ENCODE data around the gene POU2F2. TPM values are rescaled to one million over a fixed set of nuclear protein-coding genes. Genes with fewer than 3 reads are reported as not detected.
A peak's percentile ranks its signal among the peaks of the same experiment; 100 is the strongest.
"Not testable (repeated sequence)": the region's sequence is repeated elsewhere in the genome, so short reads cannot be mapped to it uniquely, and the experiment has no call there.

Gene POU2F2
- total RNA-seq, 2 experiments from 2014 or later: 17.7 to 40.4 TPM

DNA sequence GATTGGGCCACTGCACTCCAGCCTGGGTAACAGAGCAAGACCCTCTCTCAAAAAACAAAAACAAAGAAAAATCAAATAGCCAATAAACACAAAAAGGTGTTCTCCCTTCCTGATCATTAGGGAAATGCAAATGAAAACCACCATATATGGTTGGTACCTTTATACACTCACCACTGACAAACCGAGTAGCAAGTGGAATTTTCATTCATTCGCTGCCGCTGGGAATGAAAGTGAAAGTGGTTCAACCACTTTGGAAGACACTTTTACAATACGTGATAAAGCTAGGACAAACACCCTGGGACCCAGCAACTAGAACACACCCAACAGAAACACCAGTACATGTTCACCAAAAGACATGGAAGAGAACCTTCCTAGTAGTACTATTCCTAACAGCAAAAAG is 83.3 kb downstream of the POU2F2 start:
- Mint-ChIP-seq H3K27ac (peak overlapping the region; percentile 8), H3K9me3 (ENCODE audit: low read depth) (no peaks in the 10 kb centered on the region), H3K4me1 (peaks cover 24% of the 10 kb centered on the region), H3K36me3 (no peaks in the 10 kb centered on the region), H3K4me3 (peak overlapping the region; percentile 20), H3K27me3 (peaks cover 5% of the 10 kb centered on the region)
- CTCF ChIA-PET: interaction anchor here (0.7 to 4.5 kb wide), 4 partner anchors 14 to 59 kb away, joined by 3 to 16 read pairs (median 4); no protein-coding TSS in a partner anchor
- DNase-seq (no peak), ATAC-seq (no peak)

- H3K4me1 Mint-ChIP-seq: peaks cover 8% of the 10 kb centered on the region
- DNase-seq (no peak), ATAC-seq (no peak)
- no peak overlapping the region for H3K4me3 Mint-ChIP-seq
- CTCF ChIA-PET: interaction anchor here (0.9 to 1.0 kb wide), 2 partner anchors 63 to 211 kb away, joined by 3 read pairs; no protein-coding TSS in a partner anchor
- H3K27me3 Mint-ChIP-seq: peaks cover 6% of the 10 kb centered on the region
- H3K9me3 Mint-ChIP-seq (ENCODE audit: low read depth): no peaks in the 10 kb centered on the region
- H3K36me3 Mint-ChIP-seq: no peaks in the 10 kb centered on the region
- H3K27ac Mint-ChIP-seq: no peak overlapping the region
These were observed 86.7 kb downstream of the POU2F2 start for GRCh38 chr19:42045575-42045974.

DNA sequence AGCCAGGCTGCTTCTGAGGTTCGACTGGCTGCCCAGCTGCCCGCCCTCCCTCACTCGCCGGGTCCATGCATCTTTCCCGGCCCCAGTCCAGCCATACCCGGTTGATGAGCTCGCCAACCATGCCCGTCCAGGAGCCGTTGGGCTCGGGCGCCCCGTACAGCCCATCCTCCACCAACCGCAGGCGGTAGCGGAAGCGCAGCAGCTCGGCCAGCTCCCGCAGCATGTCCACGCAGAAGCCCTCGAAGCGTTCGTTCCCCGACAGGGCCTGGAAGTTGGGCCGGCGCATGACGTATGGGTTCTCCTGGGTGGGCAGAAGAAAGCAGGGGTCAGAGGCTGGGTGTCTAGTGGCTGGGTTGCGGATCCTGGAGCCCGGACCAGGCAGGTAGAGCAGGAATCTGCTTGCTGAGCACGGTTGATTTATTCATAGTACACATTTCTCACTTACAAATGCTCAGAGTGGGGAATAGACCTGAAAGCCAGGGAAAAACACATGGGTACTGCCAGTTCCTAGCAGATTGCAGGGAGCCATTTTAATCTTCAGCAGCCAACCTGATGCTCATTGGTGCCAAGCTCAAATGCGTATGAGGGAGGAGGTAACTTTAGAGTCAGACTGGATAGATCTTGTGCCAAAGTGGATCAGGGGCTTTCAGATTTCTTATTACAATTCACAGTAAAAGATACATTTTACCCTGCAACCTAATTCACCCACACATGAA is 89.6 kb downstream of the POU2F2 start:
- no peaks in the 10 kb centered on the region for H3K36me3 Mint-ChIP-seq
- ATAC-seq (no peak), DNase-seq (no peak)
- CTCF ChIA-PET: interaction anchor here (1.2 to 1.3 kb wide), 2 partner anchors 8 to 48 kb away, joined by 3 to 6 read pairs; no protein-coding TSS in a partner anchor
- H3K4me1 Mint-ChIP-seq: no peaks in the 10 kb centered on the region
- H3K27me3 Mint-ChIP-seq: peaks cover 6% of the 10 kb centered on the region
- H3K4me3 Mint-ChIP-seq: no peak overlapping the region
- H3K9me3 Mint-ChIP-seq (ENCODE audit: low read depth): no peaks in the 10 kb centered on the region
- no peak overlapping the region for H3K27ac Mint-ChIP-seq

DNA sequence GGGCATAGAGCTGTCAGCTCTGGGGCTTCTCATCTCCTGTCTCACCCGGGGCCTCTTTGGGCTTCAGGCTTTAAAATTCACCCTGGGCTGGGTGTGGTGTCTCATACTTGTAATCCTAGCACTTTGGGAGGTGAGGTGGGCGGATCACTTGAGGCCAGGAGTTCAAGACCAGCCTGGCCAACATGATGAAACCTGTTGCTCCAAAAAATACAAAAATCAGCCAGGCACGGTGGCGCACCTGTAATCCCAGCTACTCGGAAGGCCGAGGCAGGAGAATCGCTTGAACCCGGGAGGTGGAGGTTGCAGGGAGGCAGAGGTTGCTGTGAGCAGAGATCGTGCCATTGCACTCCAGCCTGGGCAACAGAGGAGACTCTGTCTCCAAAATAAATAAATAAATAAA is 91.8 kb downstream of the POU2F2 start:
- not testable (repeated sequence) for H3K27ac Mint-ChIP-seq; ATAC-seq; H3K4me3 Mint-ChIP-seq; H3K4me1 Mint-ChIP-seq; H3K9me3 Mint-ChIP-seq (ENCODE audit: low read depth); H3K27me3 Mint-ChIP-seq; DNase-seq; H3K36me3 Mint-ChIP-seq
- CTCF ChIA-PET: interaction anchor here (1.5 kb wide), 1 partner anchor 12 kb away, joined by 4 read pairs; no protein-coding TSS in a partner anchor

DNA sequence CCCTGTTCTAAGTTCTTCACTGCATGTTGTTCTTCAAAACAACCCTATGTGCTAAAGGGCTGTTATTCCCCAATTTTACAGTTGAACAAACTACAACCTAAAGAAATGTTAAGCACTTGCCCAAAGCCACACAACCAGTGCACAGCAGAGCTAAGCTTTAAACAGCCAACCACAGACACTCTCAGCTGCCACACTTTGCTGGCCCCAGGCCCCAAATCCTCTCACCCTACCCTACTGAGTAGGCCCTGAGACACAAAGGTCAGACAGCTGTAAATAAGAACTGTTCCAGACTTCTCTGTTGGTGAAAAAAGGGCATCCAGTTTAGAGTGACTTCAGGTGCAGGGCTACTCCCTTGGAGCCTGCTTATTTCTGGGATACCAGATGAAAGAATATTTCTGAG is 92.2 kb downstream of the POU2F2 start:
- ATAC-seq: no peak
- Mint-ChIP-seq H3K36me3 (no peaks in the 10 kb centered on the region), H3K27ac (no peak overlapping the region), H3K4me3 (no peak overlapping the region), H3K27me3 (peaks cover 2% of the 10 kb centered on the region), H3K4me1 (peaks cover 2% of the 10 kb centered on the region), H3K9me3 (ENCODE audit: low read depth) (no peaks in the 10 kb centered on the region)
- DNase-seq: no peak
- CTCF ChIA-PET: interaction anchor here (1.5 kb wide), 1 partner anchor 12 kb away, joined by 4 read pairs; no protein-coding TSS in a partner anchor

GRCh38 chr19:42038666-42039065 is 93.6 kb downstream of the POU2F2 start:
- H3K4me1 Mint-ChIP-seq: peaks cover 5% of the 10 kb centered on the region
- no peaks in the 10 kb centered on the region for H3K9me3 Mint-ChIP-seq (ENCODE audit: low read depth)
- no peaks in the 10 kb centered on the region for H3K27me3 Mint-ChIP-seq
- H3K27ac Mint-ChIP-seq: no peak overlapping the region
- H3K36me3 Mint-ChIP-seq: no peaks in the 10 kb centered on the region
- no peak for ATAC-seq
- no peak overlapping the region for H3K4me3 Mint-ChIP-seq
- CTCF ChIA-PET: interaction anchor here (2.0 kb wide), 1 partner anchor 10 kb away, joined by 12 read pairs; no protein-coding TSS in a partner anchor
- DNase-seq: no peak

DNA sequence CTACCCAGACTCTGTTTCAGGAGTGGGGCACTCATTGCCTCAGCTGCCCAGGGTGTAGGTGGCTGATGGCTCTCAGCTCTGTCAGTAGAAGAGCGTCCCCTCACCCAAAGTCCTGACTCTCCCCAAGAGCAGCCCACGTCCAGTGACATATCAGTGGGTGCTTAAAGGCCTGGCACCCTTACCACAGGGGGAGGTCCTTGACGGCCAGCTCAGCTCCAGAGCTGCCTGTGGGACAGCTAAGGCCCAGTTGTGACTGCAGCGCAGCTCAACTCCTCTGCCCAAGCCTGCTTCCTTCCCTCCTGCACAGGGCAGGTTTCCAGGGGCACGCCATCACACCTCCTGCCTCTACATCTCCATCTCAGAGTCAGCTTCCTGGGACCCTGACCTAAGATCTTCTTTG is 94.6 kb downstream of the POU2F2 start:
- CTCF ChIA-PET: interaction anchor here (0.6 to 2.0 kb wide), 2 partner anchors 9 to 59 kb away, joined by 3 to 12 read pairs; no protein-coding TSS in a partner anchor
- Mint-ChIP-seq H3K36me3 (no peaks in the 10 kb centered on the region), H3K4me3 (no peak overlapping the region), H3K9me3 (ENCODE audit: low read depth) (no peaks in the 10 kb centered on the region), H3K27ac (no peak overlapping the region), H3K27me3 (peaks cover 1% of the 10 kb centered on the region), H3K4me1 (peaks cover 5% of the 10 kb centered on the region)
- ATAC-seq (no peak), DNase-seq (no peak)

Small RNA genes lying within 50 kb of the gene (microRNA-seq; reads per million reads assigned to microRNA genes)
- not detected for gene MIR4323

Other genes starting within 250 kb of the POU2F2 start
- 100 to 1,000 TPM; 545 to 682 TPM for gene ARHGEF1, start 249.3 kb downstream of the POU2F2 start, total RNA-seq
- 1 to 10 TPM; 1.5 to 1.9 TPM for gene ERFL, start 204.0 kb downstream of the POU2F2 start, total RNA-seq
- 10 to 100 TPM; 81.3 to 93.9 TPM for gene RABAC1, start 173.1 kb downstream of the POU2F2 start, total RNA-seq
- 1 to 10 TPM; 3.4 to 5.6 TPM for gene ATP1A3, start 138.2 kb downstream of the POU2F2 start, total RNA-seq
- under 1 TPM; 0.44 to 0.56 TPM for gene GRIK5, start 62.2 kb downstream of the POU2F2 start, total RNA-seq
- 10 to 100 TPM; 14.7 to 18.3 TPM for gene ZNF574, start 56.3 kb downstream of the POU2F2 start, total RNA-seq
- gene DEDD2, start 85.2 kb upstream of the POU2F2 start, total RNA-seq: 10 to 100 TPM; 35.8 to 40.7 TPM
- 10 to 100 TPM; 21.9 to 24.4 TPM for gene ZNF526, start 87.9 kb upstream of the POU2F2 start, total RNA-seq
- 10 to 100 TPM; 47.3 to 53.8 TPM for gene GSK3A, start 110.2 kb upstream of the POU2F2 start, total RNA-seq
- gene ERF, start 122.7 kb upstream of the POU2F2 start, total RNA-seq: 10 to 100 TPM; 43.5 to 58.7 TPM
- gene CIC, start 136.8 kb upstream of the POU2F2 start, total RNA-seq: 10 to 100 TPM; 67.3 to 77.3 TPM
- 1 to 10 TPM in 1 of 2 experiments, under 1 TPM in 1; 0.89 to 1.1 TPM for gene PRR19, start 169.7 kb upstream of the POU2F2 start, total RNA-seq
- 10 to 100 TPM; 38.0 to 38.9 TPM for gene PAFAH1B3, start 170.2 kb upstream of the POU2F2 start, total RNA-seq
- gene TMEM145, start 180.9 kb upstream of the POU2F2 start, total RNA-seq: 1 to 10 TPM in 1 of 2 experiments, under 1 TPM in 1; 0.15 to 1.1 TPM
- gene MEGF8, start 193.2 kb upstream of the POU2F2 start, total RNA-seq: 1 to 10 TPM; 6.5 TPM

All from activated CD8-positive, alpha-beta memory T cell treated with anti-CD3 and anti-CD28 coated beads, Interleukin-2, amount 10 ng/mL, durations not matched to agents 7 days and 5 days (primary cell).